GM20000 (cell line): ENCODE measurements around the gene CPM.
"Not testable (repeated sequence)": the region's sequence is repeated elsewhere in the genome, so short reads cannot be mapped to it uniquely, and the experiment has no call there.

Source experiments
- DNase-seq: peaks from one replicate; pipeline ENCODE4 v3.0.0; 2012; ENCODE audit warnings: low spot score
- TF ChIP-seq, protein P1 (sequence below): IDR thresholded peaks from 2 replicates; pipeline ENCODE4 v1.5.1; 2012; ENCODE audit warnings: mild to moderate bottlenecking, control low read depth; ENCODE audit errors: extremely low read depth, missing control alignments

Gene CPM

DNA sequence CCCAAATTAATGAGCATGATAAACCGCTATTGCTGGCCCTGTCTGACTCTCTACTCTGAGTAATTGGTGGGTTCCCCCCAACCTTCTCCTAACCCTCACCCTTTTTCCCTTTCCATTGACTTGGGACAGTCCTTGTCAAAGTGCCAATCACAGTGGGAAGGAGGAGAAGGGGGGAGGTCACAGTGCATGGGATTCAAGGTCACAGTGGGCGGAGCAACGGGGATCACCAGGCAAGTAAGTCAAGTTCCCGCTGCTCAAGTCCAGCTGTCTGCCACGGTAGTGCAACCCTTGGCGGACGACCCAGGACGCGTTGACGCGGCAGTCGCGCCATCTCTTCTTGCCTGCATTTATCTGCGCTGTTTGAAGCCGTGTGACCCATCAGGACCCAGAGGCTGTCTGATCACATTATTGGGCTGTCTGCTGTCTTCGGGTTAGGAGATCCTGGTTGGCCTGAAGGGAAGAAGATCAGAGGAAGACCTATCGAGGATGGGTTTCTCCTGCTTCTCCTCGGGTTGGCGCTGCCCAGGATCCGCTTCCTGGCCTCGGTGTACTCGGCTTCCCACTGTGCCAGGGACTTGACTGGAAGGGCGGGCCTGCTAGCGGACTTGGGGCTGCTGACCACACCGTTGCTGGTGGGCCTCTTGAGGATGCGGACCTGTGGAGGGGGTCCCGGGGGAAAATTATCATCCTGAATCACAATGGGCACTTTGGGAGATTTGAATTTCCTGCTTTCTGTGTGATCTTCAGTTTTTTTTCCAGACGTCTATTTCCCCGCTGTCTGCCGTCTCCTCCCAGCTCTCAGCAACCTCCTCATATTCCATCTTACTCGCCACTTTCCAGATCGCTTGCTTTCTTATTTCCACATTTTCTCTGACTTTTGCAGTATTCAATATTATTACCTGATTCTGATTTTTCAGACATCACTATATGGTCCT, 128.0 kb downstream of the CPM start:
- TF ChIP-seq, protein P1, sequence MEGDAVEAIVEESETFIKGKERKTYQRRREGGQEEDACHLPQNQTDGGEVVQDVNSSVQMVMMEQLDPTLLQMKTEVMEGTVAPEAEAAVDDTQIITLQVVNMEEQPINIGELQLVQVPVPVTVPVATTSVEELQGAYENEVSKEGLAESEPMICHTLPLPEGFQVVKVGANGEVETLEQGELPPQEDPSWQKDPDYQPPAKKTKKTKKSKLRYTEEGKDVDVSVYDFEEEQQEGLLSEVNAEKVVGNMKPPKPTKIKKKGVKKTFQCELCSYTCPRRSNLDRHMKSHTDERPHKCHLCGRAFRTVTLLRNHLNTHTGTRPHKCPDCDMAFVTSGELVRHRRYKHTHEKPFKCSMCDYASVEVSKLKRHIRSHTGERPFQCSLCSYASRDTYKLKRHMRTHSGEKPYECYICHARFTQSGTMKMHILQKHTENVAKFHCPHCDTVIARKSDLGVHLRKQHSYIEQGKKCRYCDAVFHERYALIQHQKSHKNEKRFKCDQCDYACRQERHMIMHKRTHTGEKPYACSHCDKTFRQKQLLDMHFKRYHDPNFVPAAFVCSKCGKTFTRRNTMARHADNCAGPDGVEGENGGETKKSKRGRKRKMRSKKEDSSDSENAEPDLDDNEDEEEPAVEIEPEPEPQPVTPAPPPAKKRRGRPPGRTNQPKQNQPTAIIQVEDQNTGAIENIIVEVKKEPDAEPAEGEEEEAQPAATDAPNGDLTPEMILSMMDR = no peak
- no peak for DNase-seq

DNA sequence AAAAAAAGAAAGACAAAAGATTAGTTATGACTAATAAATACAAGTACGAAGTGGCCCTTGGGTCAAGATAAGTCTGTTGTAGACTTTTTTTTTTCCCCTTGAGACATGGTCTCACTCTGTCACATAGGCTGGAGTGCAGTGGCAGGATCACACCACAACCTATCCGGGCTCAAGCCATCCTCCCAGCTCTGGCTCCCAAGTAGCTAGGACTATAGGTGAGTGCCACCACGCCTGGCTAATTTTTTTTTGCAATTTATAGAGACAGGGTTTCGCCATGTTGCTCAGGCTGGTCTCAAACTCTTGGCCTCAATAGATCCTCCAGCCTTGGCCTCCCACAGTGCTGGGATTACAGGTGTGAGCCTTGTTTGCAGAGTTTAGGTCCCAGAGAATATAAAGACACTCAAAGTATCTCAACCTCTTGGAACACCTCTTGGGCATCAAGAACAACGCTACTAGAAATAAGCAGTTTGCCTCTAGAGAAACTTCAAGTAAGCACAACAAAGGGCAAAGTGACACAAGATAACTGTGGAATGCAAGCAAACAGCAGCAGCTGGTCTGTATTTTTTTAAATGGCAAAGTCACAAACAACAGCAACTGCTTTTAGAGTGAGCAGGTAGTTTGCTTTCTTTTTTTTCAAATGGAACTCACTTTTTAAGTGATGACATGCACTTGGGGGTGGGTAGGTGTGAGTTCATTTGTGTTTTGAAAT, 128.9 kb downstream of the CPM start:
- TF ChIP-seq, protein P1 = no peak
- no peak for DNase-seq

DNA sequence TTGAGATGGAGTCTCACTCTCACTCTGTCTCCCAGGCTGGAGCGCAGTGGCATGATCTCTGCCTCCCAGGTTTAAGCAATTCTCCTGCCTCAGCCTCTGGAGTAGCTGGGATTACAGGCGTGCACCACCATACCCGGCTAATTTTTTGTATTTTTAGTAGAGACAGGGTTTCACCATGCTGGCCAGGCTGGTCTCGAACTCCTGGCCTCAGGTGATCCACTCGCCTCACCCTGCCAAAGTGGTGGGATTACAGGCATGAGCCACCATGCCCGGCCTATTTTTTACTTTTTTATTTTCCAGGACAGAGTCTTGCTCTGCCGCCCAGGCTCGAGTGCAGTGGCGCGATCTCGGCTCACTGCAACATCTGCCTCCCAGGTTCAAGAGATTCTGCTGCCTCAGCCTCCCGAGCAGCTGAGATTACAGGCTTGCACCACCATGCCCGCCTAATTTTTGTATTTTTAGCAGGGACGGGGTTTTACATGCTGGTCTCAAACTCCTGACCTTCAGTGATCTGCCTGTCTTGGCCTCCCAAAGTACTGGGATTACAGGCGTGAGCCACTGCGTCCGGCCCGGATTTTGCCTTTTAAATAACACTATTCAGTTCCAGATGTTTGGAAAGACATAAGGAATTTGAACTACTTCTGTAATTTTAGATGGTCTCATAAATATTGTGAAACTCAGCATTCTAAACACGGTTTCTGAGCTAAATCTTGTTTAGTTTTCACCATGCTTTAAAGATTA, 129.9 kb downstream of the CPM start:
- not testable (repeated sequence) for DNase-seq

DNA sequence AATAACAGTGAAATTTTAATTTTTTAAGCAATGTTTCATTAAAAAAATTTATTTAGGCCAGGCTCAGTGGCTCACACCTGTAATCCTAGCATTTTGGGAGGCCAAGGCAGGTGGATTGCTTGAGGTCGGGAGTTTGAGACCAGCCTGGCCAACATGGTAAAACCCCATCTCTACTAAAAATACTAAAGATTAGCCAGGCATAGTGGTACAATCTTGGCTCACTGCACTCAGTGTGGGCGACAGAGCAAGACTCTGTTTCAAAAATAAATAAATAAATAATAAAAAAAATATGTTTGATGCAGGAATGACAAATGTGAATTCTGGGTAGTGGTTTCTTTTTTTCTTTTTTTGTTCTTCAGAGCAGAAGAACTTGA, 130.6 kb downstream of the CPM start:
- not testable (repeated sequence) for DNase-seq
